D341Med (cell line): ENCODE data around the gene ANK3.

Source experiments
- DNase-seq: peaks from one replicate; pipeline ENCODE4 v3.0.0; 2012; ENCODE audit warnings: low spot score

ANK3 gene

DNA sequence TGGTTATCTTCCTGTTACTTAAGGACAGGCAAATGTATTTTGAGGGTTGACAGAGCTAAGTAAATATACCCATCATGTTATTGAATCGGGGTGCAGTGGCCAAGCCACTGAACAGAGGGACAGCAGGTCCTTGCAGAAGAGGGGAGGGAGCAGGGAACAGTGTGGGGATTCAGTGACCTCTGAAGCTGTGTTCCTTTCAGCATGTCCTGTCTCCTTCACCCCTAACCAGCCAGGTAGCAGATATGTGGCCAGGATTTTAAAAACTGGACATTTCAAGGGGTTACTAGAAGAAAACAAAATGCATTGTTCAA lies 12.7 kb downstream of the ANK3 start:
- DNase-seq = no peak

GRCh38 chr10:60376221-60377041 lies 13.2 kb downstream of the ANK3 start:
- DNase-seq = no peak

GRCh38 chr10:60375293-60376004 lies 14.2 kb downstream of the ANK3 start:
- no peak for DNase-seq

- no peak for DNase-seq
These were observed 14.8 kb downstream of the ANK3 start for GRCh38 chr10:60374836-60375235.

GRCh38 chr10:60372436-60372835 lies 17.2 kb downstream of the ANK3 start:
- DNase-seq = no peak

- DNase-seq = no peak
These were observed 20.1 kb downstream of the ANK3 start for GRCh38 chr10:60369547-60369930.

DNA sequence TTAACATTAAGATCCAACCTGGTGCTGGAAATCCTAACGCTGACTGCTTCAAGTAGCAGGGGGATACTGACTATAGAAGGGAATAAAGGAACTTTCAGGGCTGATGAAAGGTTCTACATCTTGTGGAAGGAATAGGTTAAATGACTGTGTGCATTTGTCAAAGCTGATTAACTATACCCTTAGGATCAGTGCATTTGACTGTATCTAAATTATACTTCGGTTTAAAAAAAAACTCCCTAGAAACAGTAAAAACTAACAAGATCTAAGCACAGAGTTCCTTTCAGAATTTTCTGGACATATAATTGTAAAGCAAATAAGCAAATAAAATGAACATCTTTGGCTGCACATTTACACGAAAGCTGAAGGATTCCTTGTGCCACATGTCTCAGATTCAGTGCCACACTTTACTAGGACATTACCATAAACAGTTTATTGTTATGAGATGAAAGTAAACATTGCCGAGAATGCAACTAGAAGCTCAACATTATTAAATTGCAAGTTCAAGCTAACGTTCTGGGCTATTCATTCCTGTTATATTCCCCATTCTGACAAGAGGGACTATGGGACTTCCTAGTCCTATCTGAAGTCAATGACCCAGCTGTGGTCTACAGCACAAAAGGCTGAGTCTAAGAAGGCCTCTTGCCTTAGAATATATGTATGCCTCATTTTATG lies 20.7 kb downstream of the ANK3 start:
- no peak for DNase-seq

DNA sequence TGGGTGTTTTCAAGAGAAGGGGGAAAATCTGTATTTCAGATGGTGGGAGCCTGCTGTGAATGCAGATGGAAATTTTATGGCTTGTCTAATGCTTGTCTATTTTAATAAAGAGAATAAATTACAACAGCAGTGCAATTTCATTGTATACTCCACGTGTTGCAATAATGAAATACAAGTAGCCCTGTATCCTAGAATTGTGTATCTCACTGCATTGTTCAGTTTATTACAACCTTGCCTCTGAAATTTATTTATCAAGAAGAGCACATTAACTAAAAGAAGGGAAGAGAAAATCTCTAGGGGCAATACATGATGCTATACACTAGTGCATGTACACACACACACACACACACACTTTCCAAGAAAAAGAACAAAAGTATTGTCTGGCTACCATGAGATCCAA lies 21.8 kb downstream of the ANK3 start:
- no peak for DNase-seq

- DNase-seq = no peak
These were observed 22.2 kb downstream of the ANK3 start for GRCh38 chr10:60367431-60367830.

GRCh38 chr10:60367024-60367423 lies 22.7 kb downstream of the ANK3 start:
- no peak for DNase-seq

GRCh38 chr10:60363187-60363586 lies 26.5 kb downstream of the ANK3 start:
- DNase-seq = no peak

DNA sequence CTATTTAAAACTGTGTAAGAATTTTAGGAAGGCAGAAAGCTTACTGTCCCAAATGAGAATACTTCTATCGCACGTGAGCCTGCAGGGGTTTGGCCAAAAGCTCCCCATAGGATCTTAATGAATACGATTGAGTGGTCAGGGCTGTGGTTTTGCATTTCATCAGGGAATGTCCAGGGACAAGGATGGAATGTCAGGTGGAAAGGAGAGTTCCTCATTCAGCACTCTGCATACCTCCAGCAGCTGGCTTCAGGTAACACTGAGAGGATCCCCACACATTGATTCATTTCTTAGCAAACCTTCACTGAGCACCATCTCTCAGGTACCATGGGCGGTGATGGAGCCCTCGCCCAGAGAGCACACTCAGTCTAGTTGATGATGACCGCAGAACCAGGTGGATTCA lies 27.2 kb downstream of the ANK3 start:
- no peak for DNase-seq

DNA sequence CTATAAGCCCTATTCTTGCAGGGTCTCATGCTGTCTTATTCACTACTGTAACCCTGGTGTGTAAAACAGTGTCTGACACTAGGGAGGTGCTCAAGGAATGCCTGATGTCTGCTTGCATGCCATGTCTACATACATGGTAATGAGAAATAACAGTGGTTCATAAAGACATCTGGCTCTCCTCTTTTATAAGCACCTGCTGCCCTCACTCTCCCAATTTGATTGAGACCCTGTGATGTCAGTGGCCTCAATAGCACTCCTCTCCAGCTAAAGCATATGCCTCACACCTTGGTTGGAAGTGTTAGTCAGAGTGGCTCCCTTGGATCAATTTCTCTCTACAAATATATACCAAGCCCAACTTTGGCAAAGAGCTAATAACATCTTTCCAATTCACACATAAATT lies 30.6 kb downstream of the ANK3 start:
- DNase-seq = no peak

DNA sequence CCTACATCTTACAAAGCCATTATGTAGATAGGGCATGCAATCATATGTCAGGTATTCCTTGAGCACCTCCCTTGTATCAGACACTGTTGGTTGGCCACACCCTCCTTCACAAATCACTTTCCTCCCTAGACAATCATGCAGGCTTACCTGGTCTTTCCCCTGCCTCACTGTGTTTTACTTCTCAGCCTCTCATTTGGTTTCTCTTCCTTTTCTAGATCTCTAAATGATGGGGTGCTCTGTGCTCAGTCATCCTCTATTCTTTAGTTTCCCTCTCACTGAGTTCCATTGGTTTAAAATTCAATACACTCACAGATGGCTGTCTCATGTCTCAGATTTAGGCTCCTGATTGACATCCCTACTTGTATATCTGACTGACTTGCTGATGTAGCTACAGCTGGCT lies 31.4 kb downstream of the ANK3 start:
- DNase-seq = no peak

DNA sequence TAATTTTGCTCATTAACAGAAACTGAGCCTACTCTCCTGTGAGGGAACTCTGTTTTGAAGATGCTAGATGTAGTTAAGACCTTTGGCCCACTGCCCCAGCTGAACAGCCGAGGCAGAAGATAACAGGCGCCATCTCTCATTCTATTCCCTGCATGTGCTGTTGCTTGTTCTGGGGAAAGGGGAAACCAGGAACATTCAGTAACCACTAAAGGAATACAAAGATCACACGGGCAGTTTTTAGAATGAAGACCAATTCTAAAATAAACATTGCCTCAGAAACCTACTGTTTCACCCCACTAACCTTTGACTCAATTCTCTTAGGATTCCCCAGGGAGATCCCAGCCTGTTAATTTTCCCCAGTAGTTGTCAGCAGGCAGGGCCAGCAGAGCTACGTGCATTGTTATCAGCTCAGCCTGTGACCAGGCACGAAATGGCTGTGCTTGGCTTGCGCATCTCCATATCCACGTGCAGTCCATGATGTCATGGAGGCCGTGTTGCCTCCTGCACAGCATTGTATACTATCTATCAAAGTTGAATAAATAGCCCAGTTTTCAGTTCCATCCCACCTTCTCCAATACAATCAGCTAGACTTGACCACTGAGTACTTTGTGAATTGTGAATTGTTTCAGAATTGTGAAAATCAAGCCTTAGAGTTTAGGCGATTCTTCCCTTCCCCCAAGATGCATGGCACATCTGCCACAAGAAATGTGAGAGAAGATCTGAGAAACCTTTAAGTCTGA lies 36.0 kb downstream of the ANK3 start:
- DNase-seq = no peak

DNA sequence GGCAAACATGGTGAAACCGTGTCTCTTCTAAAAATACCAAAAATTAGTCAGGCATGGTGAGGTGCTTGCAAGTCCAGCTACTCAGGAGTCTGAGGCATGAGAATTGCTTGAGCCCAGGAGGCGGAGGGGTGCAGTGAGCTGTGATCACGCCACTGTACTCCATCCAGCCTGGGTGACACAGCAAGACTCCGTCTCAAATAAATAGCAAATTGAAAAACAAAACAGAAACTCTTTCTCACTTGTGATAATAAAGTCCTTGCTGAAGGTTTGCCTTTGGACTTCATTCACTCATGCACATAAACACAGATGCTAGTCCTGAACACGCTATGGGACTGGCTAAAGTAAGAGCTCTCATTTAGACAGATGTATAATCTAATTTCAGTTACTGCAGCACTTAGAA lies 37.6 kb downstream of the ANK3 start:
- no peak for DNase-seq

DNA sequence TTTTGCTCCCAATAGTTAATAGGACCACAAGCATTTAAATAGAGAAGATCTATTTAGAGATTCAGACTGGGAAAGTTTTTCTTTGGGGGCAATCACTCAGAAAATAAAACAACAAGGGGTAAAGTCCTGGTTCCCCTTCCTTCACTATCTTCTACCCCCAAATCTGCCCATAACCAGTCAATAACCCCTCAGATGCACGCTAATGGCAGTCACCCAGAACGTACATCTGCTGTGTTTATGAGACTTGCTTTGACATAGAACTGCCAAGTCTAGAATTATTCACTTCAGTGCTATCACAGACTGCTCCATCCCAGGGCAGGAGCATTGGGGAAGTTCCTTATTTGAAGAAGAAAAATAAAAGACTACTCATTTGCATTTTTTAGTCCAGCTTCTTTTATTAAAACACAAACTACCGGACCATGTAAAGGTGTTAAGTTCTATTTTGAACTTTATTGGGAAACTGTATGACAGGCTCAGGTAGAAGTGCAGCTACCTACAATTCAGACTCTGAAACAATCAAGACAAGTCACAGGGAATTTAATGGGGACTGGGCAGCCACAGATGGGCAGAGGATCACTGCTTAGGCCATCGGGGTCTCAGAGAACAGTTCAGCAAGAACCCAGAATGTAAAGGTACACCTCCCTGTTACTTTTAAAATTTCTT lies 38.4 kb downstream of the ANK3 start:
- no peak for DNase-seq

GRCh38 chr10:60350400-60350799 lies 39.3 kb downstream of the ANK3 start:
- no peak for DNase-seq

- DNase-seq = no peak
These were observed 40.2 kb downstream of the ANK3 start for GRCh38 chr10:60349426-60349825.

- no peak for DNase-seq
These were observed 40.7 kb downstream of the ANK3 start for GRCh38 chr10:60348982-60349381.

- no peak for DNase-seq
These were observed 42.4 kb downstream of the ANK3 start for GRCh38 chr10:60347270-60347669.

- DNase-seq = no peak
These were observed 43.0 kb downstream of the ANK3 start for GRCh38 chr10:60346661-60347060.
